NT2/D1 (cell line): ENCODE measurements around the gene PSG3.
"Not testable (repeated sequence)": the region's sequence is repeated elsewhere in the genome, so short reads cannot be mapped to it uniquely, and the experiment has no call there.

Experiments
- DNase-seq: peaks from one replicate; pipeline ENCODE4 v3.0.0-alpha.2; 2011; ENCODE audit warnings: low read depth, low spot score
- H3K27me3 ChIP-seq: 2 replicates; pipeline ENCODE4 v1.6.0; 2011; ENCODE audit warnings: mild to moderate bottlenecking; ENCODE audit not compliant: insufficient read length, insufficient read depth
- H3K36me3 ChIP-seq: 2 replicates; pipeline ENCODE4 v1.6.1; 2011; ENCODE audit warnings: mild to moderate bottlenecking, low read length, mixed read lengths; ENCODE audit not compliant: insufficient read depth, insufficient read length
- H3K4me1 ChIP-seq: 2 replicates; pipeline ENCODE4 v1.5.1; 2011; ENCODE audit not compliant: insufficient read depth, insufficient read length
- H3K4me3 ChIP-seq: 2 replicates; pipeline ENCODE4 v1.5.1; 2011; ENCODE audit warnings: low read depth; ENCODE audit not compliant: insufficient read length
- H3K9ac ChIP-seq: 2 replicates; pipeline ENCODE4 v1.6.0; 2011; ENCODE audit warnings: low read depth; ENCODE audit not compliant: insufficient read length
- H3K9me3 ChIP-seq: 2 replicates; pipeline ENCODE4 v1.5.1; 2011; ENCODE audit warnings: mild to moderate bottlenecking, low read length; ENCODE audit not compliant: insufficient read depth
- SUZ12 ChIP-seq: IDR thresholded peaks from 2 replicates; pipeline ENCODE4 v1.6.1; 2011; ENCODE audit not compliant: insufficient read length, insufficient read depth; ENCODE audit errors: extremely low read depth
- YY1 ChIP-seq: IDR thresholded peaks from 2 replicates; pipeline ENCODE4 v1.6.1; 2011; ENCODE audit not compliant: insufficient read length, insufficient read depth
- ZNF274 ChIP-seq: IDR thresholded peaks from 2 replicates; pipeline ENCODE4 v1.6.1; 2011; ENCODE audit warnings: mild to moderate bottlenecking, low read depth, low read length

The PSG3 gene

DNA sequence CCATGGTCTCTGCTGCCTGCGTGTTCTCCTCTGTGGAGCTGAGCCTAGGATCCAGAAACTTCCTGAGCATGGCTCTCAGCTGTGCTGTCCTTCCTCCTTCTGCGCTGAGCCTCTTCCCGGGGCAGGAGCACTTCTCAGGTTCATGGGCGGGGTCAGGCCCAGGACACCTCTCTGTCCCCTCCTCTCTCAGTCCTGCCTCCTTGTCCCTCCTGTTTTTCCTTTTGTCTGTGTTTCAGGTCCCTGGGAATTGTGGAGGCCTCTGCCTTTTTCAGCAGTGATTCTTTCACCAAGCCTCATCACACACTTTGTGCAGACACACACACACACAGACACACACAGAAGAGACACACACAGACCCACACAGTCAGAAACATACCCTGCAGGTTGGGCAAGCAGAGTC lies at the start of gene PSG3:
Gene PSG3, minus strand, starts transcription at position 101 of the 400 bp plus-strand sequence. Its CDS starts 97 bp downstream, at position 4.
- H3K9ac ChIP-seq, DNase-seq, H3K4me3 ChIP-seq, H3K9me3 ChIP-seq, H3K27me3 ChIP-seq, H3K36me3 ChIP-seq, H3K4me1 ChIP-seq: not testable (repeated sequence)

- H3K9me3 ChIP-seq: peaks cover 13% of the 10 kb centered on the region; the same call in 1 of the 2 replicates
- not testable (repeated sequence) for H3K4me3 ChIP-seq, H3K9ac ChIP-seq, H3K27me3 ChIP-seq, H3K36me3 ChIP-seq, DNase-seq, H3K4me1 ChIP-seq
These were observed 48.5 kb upstream of the PSG3 start for GRCh38 chr19:42788766-42789165.

- not testable (repeated sequence) for H3K4me3 ChIP-seq, H3K9me3 ChIP-seq, DNase-seq, H3K4me1 ChIP-seq, H3K9ac ChIP-seq, H3K36me3 ChIP-seq, H3K27me3 ChIP-seq
These were observed 47.5 kb upstream of the PSG3 start for GRCh38 chr19:42787766-42788165.

DNA sequence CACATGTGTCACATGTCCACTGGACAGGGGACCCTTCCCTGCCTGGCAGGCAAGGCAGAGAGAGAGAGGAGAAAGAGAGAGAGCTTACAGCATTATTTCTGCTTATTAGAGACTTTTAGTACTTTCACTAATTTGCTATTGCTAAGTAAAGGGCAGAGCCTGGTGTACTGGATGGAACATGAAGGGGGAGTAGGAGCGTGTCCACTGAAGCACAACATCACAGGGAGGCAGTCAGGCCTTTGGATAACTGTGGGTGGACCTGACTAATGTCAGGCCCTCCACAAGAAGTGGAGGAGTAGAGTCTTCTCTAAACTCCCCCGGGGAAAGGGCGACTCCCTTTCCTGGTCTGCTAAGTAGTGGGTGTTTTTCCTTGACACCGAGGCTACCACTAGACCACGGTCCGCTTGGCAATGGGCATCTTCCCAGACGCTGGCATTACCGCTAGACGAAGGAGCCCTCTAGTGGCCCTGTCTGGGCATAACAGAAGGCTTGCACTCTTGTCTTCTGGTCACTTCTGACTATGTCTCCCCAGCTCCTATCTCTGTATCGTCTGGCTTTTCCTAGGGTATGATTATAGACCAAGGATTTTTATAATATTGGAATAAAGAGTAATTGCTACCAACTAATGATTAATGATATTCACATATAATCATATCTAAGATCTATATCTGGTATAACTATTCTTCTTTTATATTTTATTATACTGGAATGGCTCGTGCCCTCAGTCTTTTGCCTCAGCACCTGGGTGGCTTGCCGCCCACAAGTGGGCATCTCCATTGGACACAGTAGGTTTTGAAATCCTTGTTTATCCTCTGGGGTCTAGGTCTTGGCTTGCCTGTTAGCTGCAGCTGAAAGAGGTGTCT lies 36.7 kb upstream of the PSG3 start:
- not testable (repeated sequence) for H3K9me3 ChIP-seq, H3K36me3 ChIP-seq, H3K4me1 ChIP-seq, H3K9ac ChIP-seq, H3K27me3 ChIP-seq, H3K4me3 ChIP-seq
- peak; percentile 15 for DNase-seq

DNA sequence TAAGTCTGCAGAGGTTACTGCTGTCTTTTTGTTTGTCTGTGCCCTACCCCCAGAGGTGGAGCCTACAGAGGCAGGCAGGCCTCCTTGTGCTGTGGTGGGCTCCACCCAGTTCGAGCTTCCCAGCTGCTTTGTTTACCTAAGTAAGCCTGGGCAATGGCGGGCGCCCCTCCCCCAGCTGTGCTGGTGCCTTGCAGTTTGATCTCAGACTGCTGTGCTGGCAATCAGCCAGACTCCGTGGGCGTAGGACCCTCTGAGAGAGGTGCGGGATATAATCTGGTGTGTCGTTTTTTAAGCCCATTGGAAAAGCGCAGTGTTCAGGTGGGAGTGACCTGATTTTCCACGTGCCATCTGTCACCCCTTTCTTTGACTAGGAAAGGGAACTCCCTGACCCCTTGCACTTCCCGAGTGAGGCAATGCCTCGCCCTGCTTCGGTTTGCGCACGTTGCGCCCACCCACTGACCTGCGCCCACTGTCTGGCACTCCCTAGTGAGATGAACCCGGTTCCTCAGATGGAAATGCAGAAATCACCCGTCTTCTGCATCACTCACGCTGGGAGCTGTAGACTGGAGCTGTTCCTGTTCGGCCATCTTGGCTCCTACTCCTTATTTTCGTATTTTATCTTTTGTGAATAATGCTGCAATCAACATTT lies 34.4 kb upstream of the PSG3 start:
- not testable (repeated sequence) for H3K9ac ChIP-seq, H3K4me1 ChIP-seq, H3K27me3 ChIP-seq, DNase-seq, H3K9me3 ChIP-seq, H3K36me3 ChIP-seq
- peak; percentile 7 for TF ChIP-seq YY1
- peak overlapping the region; percentile 31 for H3K4me3 ChIP-seq

GRCh38 chr19:42767319-42767718 lies 27.0 kb upstream of the PSG3 start:
- not testable (repeated sequence) for H3K27me3 ChIP-seq, DNase-seq, H3K4me3 ChIP-seq, H3K4me1 ChIP-seq, H3K9me3 ChIP-seq, H3K9ac ChIP-seq, H3K36me3 ChIP-seq

GRCh38 chr19:42766871-42767270 lies 26.6 kb upstream of the PSG3 start:
- not testable (repeated sequence) for H3K9ac ChIP-seq, H3K27me3 ChIP-seq, DNase-seq, H3K4me3 ChIP-seq, H3K9me3 ChIP-seq, H3K36me3 ChIP-seq, H3K4me1 ChIP-seq

GRCh38 chr19:42764836-42765235 lies 24.6 kb upstream of the PSG3 start:
- Histone ChIP-seq H3K36me3 (no peaks in the 10 kb centered on the region), H3K4me3 (no peak overlapping the region), H3K9me3 (no peaks in the 10 kb centered on the region), H3K27me3 (no peaks in the 10 kb centered on the region), H3K4me1 (no peaks in the 10 kb centered on the region), H3K9ac (no peak overlapping the region)
- no peak for DNase-seq
- TF ChIP-seq SUZ12 (no peak), ZNF274 (no peak), YY1 (no peak)
